Tibial artery (tissue), 4 donors: Measurements from ENCODE around the gene FNDC7.
"Not testable (repeated sequence)": the region's sequence is repeated elsewhere in the genome, so short reads cannot be mapped to it uniquely, and the experiment has no call there.

Source experiments
- DNase-seq, 2 donors: peaks; one replicate each; pipeline ENCODE4 v3.0.0-alpha.2; 2019
- H3K27ac ChIP-seq, 2 donors: fragments of 200-600 bp; sonication (generic) in 1 of 2; 1 replicate in 1 of 2; 2 replicates in 1 of 2; pipeline ENCODE4 v1.5.1; 2018 to 2019; ENCODE audit warnings: mild to moderate bottlenecking in 1 of 2
- H3K27me3 ChIP-seq, 2 donors: fragments of 200-600 bp; sonication (generic) in 1 of 2; one replicate each; pipeline versions ENCODE4 v1.5.1 to v1.6.0; 2016 to 2019
- H3K36me3 ChIP-seq, 3 donors: fragments of 200-600 bp; sonication (generic) in 2 of 3; one replicate each; pipeline ENCODE4 v1.5.1; 2016 to 2019; ENCODE audit warnings: mild to moderate bottlenecking in 2 of 3
- H3K4me1 ChIP-seq, 4 donors: fragments of 200-600 bp; sonication (generic) in 2 of 4; 1 replicate in 3 of 4; 2 replicates in 1 of 4; pipeline ENCODE4 v1.5.1; 2016 to 2019
- H3K4me3 ChIP-seq, 2 donors: fragments of 200-600 bp; sonication (generic) in 1 of 2; 1 replicate in 1 of 2; 2 replicates in 1 of 2; pipeline ENCODE4 v1.5.1; 2018 to 2019; ENCODE audit warnings: mild to moderate bottlenecking in 2 of 2
- H3K9me3 ChIP-seq, 3 donors: fragments of 200-600 bp; sonication (generic) in 1 of 3; one replicate each; pipeline ENCODE4 v1.5.1; 2016 to 2019
- CTCF ChIP-seq, 2 experiments: fragments of 200-600 bp in 1 of 2; fragments of 450-650 bp in 1 of 2; IDR thresholded peaks; one replicate each; pipeline ENCODE4 v1.5.1; 2017 to 2019; ENCODE audit warnings: antibody characterized with exemption in 2 of 2, mild to moderate bottlenecking in 1 of 2, moderate library complexity in 1 of 2
- intact Hi-C: fragments of 100-400 bp; cut with DNase I; formaldehyde crosslinking; loops from one replicate; pipeline ENCODE4 v1.15.0; 2023; ENCODE audit warnings: low total_unique reads

The FNDC7 gene

GRCh38 chr1:108701176-108701849 is 11.4 kb upstream of the FNDC7 start:
- intact Hi-C loops: no loop called here
- no peak for TF ChIP-seq CTCF (IDR thresholded peaks at IDR 0.05)
- no peak for DNase-seq
- H3K4me1 ChIP-seq: peaks cover 0 to 17% (median 11%) of the 10 kb centered on the region in 4 donors
- no peaks in the 10 kb centered on the region for H3K27me3 ChIP-seq
- H3K4me3 ChIP-seq: no peak overlapping the region
- H3K36me3 ChIP-seq: peaks cover 38 to 48% (median 43%) of the 10 kb centered on the region in 3 donors
- H3K27ac ChIP-seq: no peak overlapping the region
- H3K9me3 ChIP-seq: no peaks in the 10 kb centered on the region

- Histone ChIP-seq H3K4me1 (peaks cover 0 to 17% (median 11%) of the 10 kb centered on the region in 4 donors), H3K36me3 (peaks cover 30 to 40% (median 35%) of the 10 kb centered on the region in 3 donors)
- H3K27me3 ChIP-seq, H3K4me3 ChIP-seq, intact Hi-C loops, H3K9me3 ChIP-seq, DNase-seq, H3K27ac ChIP-seq: not testable (repeated sequence)
Observed at GRCh38 chr1:108702109-108702508, 10.6 kb upstream of the FNDC7 start.

GRCh38 chr1:108703939-108704338 is 8.8 kb upstream of the FNDC7 start:
- intact Hi-C loops: no loop called here
- no peak for TF ChIP-seq CTCF (IDR thresholded peaks at IDR 0.05)
- Histone ChIP-seq H3K4me1 (peaks cover 0 to 17% (median 11%) of the 10 kb centered on the region in 4 donors), H3K27ac (peak overlapping the region in 1 of 2 donors; percentile 1), H3K9me3 (no peaks in the 10 kb centered on the region), H3K36me3 (peaks cover 16 to 21% (median 17%) of the 10 kb centered on the region in 3 donors), H3K4me3 (no peak overlapping the region), H3K27me3 (no peaks in the 10 kb centered on the region)
- no peak for DNase-seq

- TF ChIP-seq CTCF (IDR thresholded peaks at IDR 0.05): no peak
- Histone ChIP-seq H3K4me1 (peaks cover 0 to 17% (median 11%) of the 10 kb centered on the region in 4 donors), H3K4me3 (no peak overlapping the region), H3K36me3 (peaks cover 12 to 16% (median 12%) of the 10 kb centered on the region in 3 donors), H3K27me3 (no peaks in the 10 kb centered on the region), H3K9me3 (no peaks in the 10 kb centered on the region), H3K27ac (peak overlapping the region; percentile 1 to 26)
- intact Hi-C loops: no loop called here
- DNase-seq: peak in 1 of 2 donors; percentile 32
Observed at GRCh38 chr1:108704496-108704895, 8.2 kb upstream of the FNDC7 start.

- H3K36me3 ChIP-seq: no peaks in the 10 kb centered on the region
- intact Hi-C loops: no loop called here
- no peak for TF ChIP-seq CTCF (IDR thresholded peaks at IDR 0.05)
- H3K9me3 ChIP-seq: no peaks in the 10 kb centered on the region
- H3K4me1 ChIP-seq: peaks cover 0 to 17% (median 11%) of the 10 kb centered on the region in 4 donors
- H3K4me3 ChIP-seq: no peak overlapping the region
- no peak for DNase-seq
- H3K27ac ChIP-seq: no peak overlapping the region
- no peaks in the 10 kb centered on the region for H3K27me3 ChIP-seq
Observed at GRCh38 chr1:108706643-108707042, 6.1 kb upstream of the FNDC7 start.

- H3K9me3 ChIP-seq: no peaks in the 10 kb centered on the region
- H3K27ac ChIP-seq: no peak overlapping the region
- intact Hi-C loops: no loop called here
- no peaks in the 10 kb centered on the region for H3K36me3 ChIP-seq
- H3K27me3 ChIP-seq: no peaks in the 10 kb centered on the region
- peaks cover 0 to 15% (median 10%) of the 10 kb centered on the region in 4 donors for H3K4me1 ChIP-seq
- DNase-seq: no peak
- no peak for TF ChIP-seq CTCF (IDR thresholded peaks at IDR 0.05)
- no peak overlapping the region for H3K4me3 ChIP-seq
Observed at GRCh38 chr1:108708691-108709660, 3.7 kb upstream of the FNDC7 start.
